Activated CD8-positive, alpha-beta T cell treated with anti-CD3 and anti-CD28 coated beads for 36 hours (primary cell): ENCODE data around the gene ROBO2. TPM values are rescaled to one million over a fixed set of nuclear protein-coding genes. Genes with fewer than 3 reads are reported as not detected.

ENCODE experiments used
- ATAC-seq: fragments of 200-7000 bp; cut with Tn5 transposase; one replicate; pipeline ENCODE4 v1.10.0; 2021; ENCODE audit warnings: mild to moderate bottlenecking, moderate library complexity
- CTCF ChIA-PET: fragments of 350-600 bp; sonication (Branson Sonifier 250); formaldehyde crosslinking; loops from one replicate; lab custom pipeline; 2021; ENCODE audit warnings: antibody characterized with exemption; lab: Charles Lee
- POLR2A ChIA-PET: fragments of 350-600 bp; sonication (Branson Sonifier 250); formaldehyde crosslinking; loops from one replicate; lab custom pipeline; 2021; ENCODE audit warnings: antibody characterized with exemption; lab: Charles Lee
- DNase-seq: peaks from one replicate; pipeline ENCODE4 v3.0.0-alpha.2; 2020
- H3K27ac Mint-ChIP-seq: one replicate; pipeline ENCODE4 v1.8.0; 2021; ENCODE audit warnings: mild to moderate bottlenecking, mixed read lengths
- H3K27me3 Mint-ChIP-seq: one replicate; pipeline ENCODE4 v1.8.0; 2021; ENCODE audit warnings: mixed read lengths
- H3K36me3 Mint-ChIP-seq: one replicate; pipeline ENCODE4 v1.8.0; 2021; ENCODE audit warnings: low read depth, mixed read lengths
- H3K4me1 Mint-ChIP-seq: one replicate; pipeline ENCODE4 v1.8.0; 2021; ENCODE audit warnings: low read depth, mixed read lengths
- H3K4me3 Mint-ChIP-seq: one replicate; pipeline ENCODE4 v1.8.0; 2021; ENCODE audit warnings: mild to moderate bottlenecking, moderate library complexity, mixed read lengths
- H3K9me3 Mint-ChIP-seq: one replicate; pipeline ENCODE4 v1.8.0; 2021; ENCODE audit warnings: mixed read lengths
- CTCF ChIP-seq: fragments of 200-600 bp; IDR thresholded peaks from one replicate; pipeline ENCODE4 v1.8.0; 2022; ENCODE audit warnings: antibody characterized with exemption, mild to moderate bottlenecking
- intact Hi-C: fragments of 100-400 bp; cut with micrococcal nuclease; formaldehyde crosslinking; loops from one replicate; pipeline ENCODE4 v1.10.0; 2022
- total RNA-seq, 2 experiments: library from RNA; stranded (reverse); gene quantifications; one replicate each; pipeline ENCODE4 v1.2.3, GENCODE V29; 2021

The ROBO2 gene
- total RNA-seq, 2 experiments from 2014 or later, result not detected

- no peaks in the 10 kb centered on the region for H3K36me3 Mint-ChIP-seq
- TF ChIP-seq CTCF, result no peak
- H3K9me3 Mint-ChIP-seq, result peaks cover 3% of the 10 kb centered on the region
- ATAC-seq, result no peak
- ChIA-PET CTCF (no interaction called here), POLR2A (no interaction called here)
- H3K4me3 Mint-ChIP-seq, result no peak overlapping the region
- DNase-seq, result no peak
- no peak overlapping the region for H3K27ac Mint-ChIP-seq
- no peaks in the 10 kb centered on the region for H3K27me3 Mint-ChIP-seq
- intact Hi-C loops, result no loop called here
- H3K4me1 Mint-ChIP-seq, result no peaks in the 10 kb centered on the region
Observed at GRCh38 chr3:77081240-77081661, 41.4 kb downstream of the ROBO2 start.

GRCh38 chr3:77084511-77084910 is 44.6 kb downstream of the ROBO2 start:
- H3K27ac Mint-ChIP-seq, result no peak overlapping the region
- intact Hi-C loops, result no loop called here
- DNase-seq, result no peak
- peaks cover 3% of the 10 kb centered on the region for H3K9me3 Mint-ChIP-seq
- TF ChIP-seq CTCF, result no peak
- no peaks in the 10 kb centered on the region for H3K36me3 Mint-ChIP-seq
- H3K27me3 Mint-ChIP-seq, result no peaks in the 10 kb centered on the region
- CTCF ChIA-PET, result no interaction called here
- POLR2A ChIA-PET, result no interaction called here
- ATAC-seq, result no peak
- H3K4me3 Mint-ChIP-seq, result no peak overlapping the region
- H3K4me1 Mint-ChIP-seq, result no peaks in the 10 kb centered on the region

GRCh38 chr3:77086408-77086807 is 46.5 kb downstream of the ROBO2 start:
- POLR2A ChIA-PET, result no interaction called here
- no peak for TF ChIP-seq CTCF
- DNase-seq, result no peak
- no peak for ATAC-seq
- CTCF ChIA-PET, result no interaction called here
- H3K4me1 Mint-ChIP-seq, result no peaks in the 10 kb centered on the region
- H3K27ac Mint-ChIP-seq, result no peak overlapping the region
- intact Hi-C loops, result no loop called here
- no peaks in the 10 kb centered on the region for H3K36me3 Mint-ChIP-seq
- H3K9me3 Mint-ChIP-seq, result peaks cover 5% of the 10 kb centered on the region
- no peak overlapping the region for H3K4me3 Mint-ChIP-seq
- no peaks in the 10 kb centered on the region for H3K27me3 Mint-ChIP-seq

GRCh38 chr3:77091809-77092208 is 51.9 kb downstream of the ROBO2 start:
- TF ChIP-seq CTCF, result no peak
- ChIA-PET POLR2A (no interaction called here), CTCF (no interaction called here)
- DNase-seq (no peak), ATAC-seq (no peak)
- intact Hi-C loops, result no loop called here
- Mint-ChIP-seq H3K27me3 (no peaks in the 10 kb centered on the region), H3K9me3 (peaks cover 7% of the 10 kb centered on the region), H3K4me3 (no peak overlapping the region), H3K4me1 (no peaks in the 10 kb centered on the region), H3K36me3 (no peaks in the 10 kb centered on the region), H3K27ac (no peak overlapping the region)

- H3K4me1 Mint-ChIP-seq, result no peaks in the 10 kb centered on the region
- DNase-seq (no peak), ATAC-seq (no peak)
- H3K4me3 Mint-ChIP-seq, result no peak overlapping the region
- peaks cover 11% of the 10 kb centered on the region for H3K9me3 Mint-ChIP-seq
- no peaks in the 10 kb centered on the region for H3K36me3 Mint-ChIP-seq
- CTCF ChIA-PET, result no interaction called here
- no peaks in the 10 kb centered on the region for H3K27me3 Mint-ChIP-seq
- POLR2A ChIA-PET, result no interaction called here
- no peak for TF ChIP-seq CTCF
- intact Hi-C loops, result no loop called here
- H3K27ac Mint-ChIP-seq, result no peak overlapping the region
Observed at GRCh38 chr3:77093101-77093500, 53.2 kb downstream of the ROBO2 start.
